A549 (cell line): ENCODE results near the gene CYP27B1. TPM values are rescaled to one million over a fixed set of nuclear protein-coding genes. Genes with fewer than 3 reads are reported as not detected.
A peak's percentile ranks its signal among the peaks of the same experiment; 100 is the strongest.

Experiments used
- ATAC-seq, 2 experiments: fragments of 200-7000 bp in 1 of 2; fragments of >200 bp in 1 of 2; cut with Nextera tagmentation in 1 of 2; cut with Tn5 transposase in 1 of 2; 3 replicates each; pipeline versions ENCODE4 v1.8.0 to v1.9.1; 2018 to 2020; ENCODE audit warnings: mild to moderate bottlenecking in 1 of 2, moderate library complexity in 1 of 2
- CTCF ChIA-PET: fragments of 300-600 bp; sonication (Branson Sonifier 250); formaldehyde crosslinking; extraction: SDS; loops from one replicate; lab custom pipeline; 2021; ENCODE audit warnings: antibody characterized with exemption, inconsistent platforms; lab: Yijun Ruan, JAX
- POLR2A ChIA-PET: fragments of 350-600 bp; formaldehyde crosslinking; extraction: SDS; loops from one replicate; lab custom pipeline; 2021; ENCODE audit warnings: antibody characterized with exemption, inconsistent platforms; lab: Yijun Ruan, JAX
- DNase-seq, 2 experiments: peaks; one replicate each; pipeline versions ENCODE4 v3.0.0 to v3.0.0-alpha.2; 2011 to 2016; ENCODE audit warnings: low read depth in 1 of 2, low spot score in 1 of 2
- FAIRE-seq: peaks from 2 replicates; lab custom pipeline; 2011; peaks lifted over from hg19 to GRCh38; lab: Jason Lieb, UNC
- H3K27ac ChIP-seq, 2 experiments: fragments of >200 bp; sonication (Bioruptor Twin); formaldehyde crosslinking; 3 replicates each; pipeline ENCODE4 v1.5.1; 2016 to 2017
- H3K4me1 ChIP-seq: fragments of >200 bp; sonication (Bioruptor Twin); formaldehyde crosslinking; 3 replicates; pipeline ENCODE4 v1.6.1; 2016
- H3K4me2 ChIP-seq: fragments of >200 bp; sonication (Bioruptor Twin); formaldehyde crosslinking; 3 replicates; pipeline ENCODE4 v1.6.1; 2016
- H3K4me3 ChIP-seq: fragments of >200 bp; sonication (Bioruptor Twin); formaldehyde crosslinking; 3 replicates; pipeline ENCODE4 v1.5.1; 2016
- H3K9me3 ChIP-seq: fragments of >200 bp; sonication (Bioruptor Twin); formaldehyde crosslinking; 3 replicates; pipeline ENCODE4 v1.6.1; 2016
- BHLHE40 ChIP-seq: IDR thresholded peaks from 2 replicates; pipeline ENCODE4 v1.6.1; 2012; ENCODE audit warnings: low read depth, low read length, inconsistent platforms
- CBX2 ChIP-seq: fragments of 200-600 bp; sonication (generic); IDR thresholded peaks from 2 replicates; pipeline ENCODE4 v1.6.1; 2016; ENCODE audit warnings: low read depth, mild to moderate bottlenecking, borderline replicate concordance
- CBX8 ChIP-seq: fragments of 200-600 bp; sonication (generic); IDR thresholded peaks from 2 replicates; pipeline ENCODE4 v1.6.1; 2016
- CHD4 ChIP-seq: fragments of 200-600 bp; sonication (generic); IDR thresholded peaks from 2 replicates; pipeline ENCODE4 v1.6.1; 2016; ENCODE audit warnings: antibody characterized with exemption, mild to moderate bottlenecking, borderline replicate concordance
- EHF ChIP-seq: fragments of 250-450 bp; sonication (Bioruptor Pico); IDR thresholded peaks from 2 replicates; pipeline ENCODE4 v1.5.0; 2020; ENCODE audit warnings: mild to moderate bottlenecking
- ESRRA ChIP-seq: fragments of 150-350 bp; IDR thresholded peaks from 2 replicates; pipeline ENCODE4 v1.6.1; 2014; ENCODE audit warnings: mild to moderate bottlenecking, low read length, borderline replicate concordance
- FOSB ChIP-seq: fragments of 250-450 bp; sonication (Bioruptor Pico); IDR thresholded peaks from 2 replicates; pipeline ENCODE4 v1.5.0; 2020; ENCODE audit warnings: mild to moderate bottlenecking, moderate library complexity
- FOSL2 ChIP-seq, 2 experiments: fragments of 450-650 bp in 1 of 2; fragments of >200 bp in 1 of 2; sonication (Bioruptor Twin) in 1 of 2; formaldehyde crosslinking; IDR thresholded peaks; 2 replicates each; pipeline versions ENCODE4 v1.5.0 to v1.6.1; 2016 to 2020; ENCODE audit warnings: mild to moderate bottlenecking in 1 of 2, moderate library complexity in 1 of 2
- FOXS1 ChIP-seq: fragments of 250-450 bp; sonication (Bioruptor Pico); IDR thresholded peaks from 2 replicates; pipeline ENCODE4 v1.5.0; 2020; ENCODE audit warnings: mild to moderate bottlenecking, moderate library complexity
- HEYL ChIP-seq: fragments of 250-450 bp; sonication (Bioruptor Pico); IDR thresholded peaks from 2 replicates; pipeline ENCODE4 v1.8.0; 2021; ENCODE audit warnings: mild to moderate bottlenecking, moderate library complexity
- MAX ChIP-seq: IDR thresholded peaks from 2 replicates; pipeline ENCODE4 v1.6.1; 2012
- MAZ ChIP-seq: fragments of 150-350 bp; IDR thresholded peaks from 2 replicates; pipeline ENCODE4 v1.6.1; 2014; ENCODE audit warnings: antibody characterized with exemption, low read depth, low read length, borderline replicate concordance
- REST ChIP-seq: fragments of 200-600 bp; sonication (generic); IDR thresholded peaks from 2 replicates; pipeline ENCODE4 v1.6.1; 2016; ENCODE audit warnings: antibody characterized with exemption, mild to moderate bottlenecking, moderate library complexity
- RFX5 ChIP-seq: fragments of 450-650 bp; IDR thresholded peaks from 2 replicates; pipeline ENCODE4 v1.7.1; 2014; ENCODE audit warnings: antibody characterized with exemption, mild to moderate bottlenecking, moderate library complexity
- SMC3 ChIP-seq: fragments of >200 bp; sonication (Bioruptor Twin); formaldehyde crosslinking; IDR thresholded peaks from 3 replicates; pipeline ENCODE4 v1.6.1; 2018; ENCODE audit warnings: inconsistent platforms
- TP53 ChIP-seq: fragments of 250-450 bp; sonication (Bioruptor Pico); IDR thresholded peaks from 2 replicates; pipeline ENCODE4 v1.5.0; 2021; ENCODE audit warnings: mild to moderate bottlenecking, moderate library complexity
- USF2 ChIP-seq: fragments of 450-650 bp; IDR thresholded peaks from 2 replicates; pipeline ENCODE4 v1.6.1; 2014; ENCODE audit warnings: antibody characterized with exemption
- ZC3H11A ChIP-seq: fragments of 450-650 bp; IDR thresholded peaks from 2 replicates; pipeline ENCODE4 v1.6.1; 2014; ENCODE audit warnings: antibody characterized with exemption, mild to moderate bottlenecking
- ZFP36 ChIP-seq: fragments of 450-650 bp; IDR thresholded peaks from 2 replicates; pipeline ENCODE4 v1.6.1; 2014; ENCODE audit warnings: borderline replicate concordance; ENCODE audit not compliant: partially characterized antibody
- ZSCAN20 ChIP-seq: fragments of 250-450 bp; sonication (Bioruptor Pico); IDR thresholded peaks from 2 replicates; pipeline ENCODE4 v1.8.0; 2022; ENCODE audit warnings: mild to moderate bottlenecking, moderate library complexity
- polyA plus RNA-seq, 4 experiments: library from polyadenylated mRNA; depleted of rRNA in 3 of 4; stranded (reverse); fragments of >200 nt; fragmentation: RNase III in 1 of 4; extraction: RNeasy Plus Mini Kit Qiagen cat#74134 plus additional on column Dnase treatment in 1 of 4; gene quantifications; 2 replicates in 3 of 4; 3 replicates in 1 of 4; pipeline ENCODE4 v1.2.3, GENCODE V29; 2011 to 2017

CYP27B1 gene
- polyA plus RNA-seq, 2 of the 4 experiments (the other 2 are of a cell fraction), result 1.9 to 2.3 TPM

- TF ChIP-seq RFX5 (no peak), FOXS1 (CRISPR knock-in tag) (no peak), HEYL (no peak), MAX (no peak), EHF (no peak), USF2 (no peak), MAZ (no peak), REST (no peak), ZC3H11A (no peak)
Measured at GRCh38 chr12:57767876-57768275, 998 bp upstream of the CYP27B1 start (continued).

- ATAC-seq (no peak), FAIRE-seq (no peak), DNase-seq (no peak)
- CTCF ChIA-PET, result interaction anchor here (0.7 to 8.0 kb wide), 13 partner anchors 8 to 43 kb away, joined by 3 to 117 read pairs (median 4); partner anchors contain the start of genes CDK4, MARCHF9 and TSFM
- Histone ChIP-seq H3K27ac (no peak overlapping the region), H3K4me2 (peak overlapping the region; percentile 98; the same call in 2 of the 3 replicates), H3K9me3 (no peaks in the 10 kb centered on the region), H3K4me3 (no peak overlapping the region), H3K4me1 (peaks cover 32% of the 10 kb centered on the region)
- POLR2A ChIA-PET, result interaction anchor here (1.1 to 2.2 kb wide), 3 partner anchors 10 to 31 kb away, joined by 3 to 7 read pairs (median 3); partner anchors contain the start of gene TSPAN31
- TF ChIP-seq FOSB (CRISPR knock-in tag) (no peak), ESRRA (no peak), SMC3 (no peak), BHLHE40 (no peak), ZC3H11A (no peak), CBX8 (no peak), FOSL2 (IDR thresholded peaks at IDR 0.05) (no peak), FOSL2 (CRISPR knock-in tag; IDR thresholded peaks at IDR 0.05) (no peak), CBX2 (no peak), TP53 (CRISPR knock-in tag) (no peak; the same call in 1 of the 2 replicates), ZSCAN20 (CRISPR knock-in tag) (no peak), MAX (no peak), ZFP36 (no peak), CHD4 (no peak)
Measured at GRCh38 chr12:57767305-57767698, 424 bp upstream of the CYP27B1 start.
